ENCODE results near the gene PDCD1. TPM values are rescaled to one million over a fixed set of nuclear protein-coding genes. Genes with fewer than 3 reads are reported as not detected.

The PDCD1 gene
- total and polyA plus RNA-seq, 2 donors (not counting 1 experiment from before 2014, with no cell fraction given): 0.28 to 1.3 TPM

- Histone ChIP-seq H3K4me2 (replicated peaks; ENCODE audit: low read depth, low read length, poor library complexity, severe bottlenecking) (peak overlapping the region; percentile 28), H3K79me2 (ENCODE audit: control insufficient read depth, insufficient read depth, low read length) (no peaks in the 10 kb centered on the region), H3K27ac (ENCODE audit: low read length in 2 of 2) (no peak overlapping the region), H3K4me1 (ENCODE audit: control insufficient read depth in 2 of 2, insufficient read depth in 2 of 2, low read length in 2 of 2) (peaks cover 10 to 22% of the 10 kb centered on the region in 2 donors), H3K27me3 (replicated peaks in 1 of 4; ENCODE audit: control extremely low read depth in 1 of 4, control insufficient read depth in 3 of 4, insufficient read depth in 4 of 4, low read length in 3 of 4) (peaks cover 0 to 16% (median 0%) of the 10 kb centered on the region in 4 experiments), H3K4me3 (ENCODE audit: control extremely low read depth in 1 of 5, extremely low read depth in 1 of 5, insufficient read depth in 1 of 5, low read depth in 2 of 5, low read length in 4 of 5) (no peak overlapping the region), H3K9me3 (ENCODE audit: control extremely low read depth in 1 of 3, control insufficient read depth in 2 of 3, insufficient read depth in 1 of 3, low read length in 2 of 3) (peaks cover 0 to under 1% (median 0%) of the 10 kb centered on the region in 3 donors), H3K9ac (ENCODE audit: low read length) (no peak overlapping the region), H2AFZ (ENCODE audit: insufficient read depth, low read depth, low read length, poor library complexity, severe bottlenecking) (no peak overlapping the region), H4K20me1 (ENCODE audit: control insufficient read depth, insufficient read depth, low read length, poor library complexity, severe bottlenecking) (no peaks in the 10 kb centered on the region), H3K36me3 (replicated peaks in 1 of 2; ENCODE audit: control extremely low read depth in 1 of 2, control insufficient read depth in 1 of 2, extremely low read depth in 1 of 2, insufficient read depth in 2 of 2, low read length in 1 of 2) (no peaks in the 10 kb centered on the region)
- H3K27ac Mint-ChIP-seq: peak overlapping the region; percentile 83
- DNase-seq (peak; percentile 38), ATAC-seq (ENCODE audit: low read depth) (peak; percentile 77)
- peaks cover 8% of the 10 kb centered on the region for H3K27me3 Mint-ChIP-seq
- TF ChIP-seq CTCF (IDR thresholded peaks at IDR 0.05) (no peak), EZH2 (IDR thresholded peaks at IDR 0.05; ENCODE audit: borderline replicate concordance, insufficient read depth, low read depth, low read length, poor library complexity, severe bottlenecking) (no peak)
- peaks cover 15% of the 10 kb centered on the region for H3K4me1 Mint-ChIP-seq
- H3K9me3 Mint-ChIP-seq (ENCODE audit: insufficient read depth): no peaks in the 10 kb centered on the region
- intact Hi-C loops (cut with micrococcal nuclease): no loop called here
- WGBS (ENCODE audit: insufficient coverage): 25% methylated on average over 20 of the region's 20 CpGs
- ChIA-PET POLR2A (no interaction called here), CTCF (no interaction called here)
- peak overlapping the region; percentile 23 for H3K4me3 Mint-ChIP-seq
These were observed 44.9 kb downstream of the PDCD1 start for GRCh38 chr2:241813644-241814392.
